RCC 7860 (cell line): ENCODE data around the gene SYT9.
"Not testable (repeated sequence)": the region's sequence is repeated elsewhere in the genome, so short reads cannot be mapped to it uniquely, and the experiment has no call there.

Experiments used
- DNase-seq: peaks from one replicate; pipeline ENCODE4 v3.0.0-alpha.2; 2015; ENCODE audit warnings: low spot score
- FAIRE-seq: peaks from 2 replicates; lab custom pipeline; 2012; peaks lifted over from hg19 to GRCh38; lab: Jason Lieb, UNC

Gene SYT9

DNA sequence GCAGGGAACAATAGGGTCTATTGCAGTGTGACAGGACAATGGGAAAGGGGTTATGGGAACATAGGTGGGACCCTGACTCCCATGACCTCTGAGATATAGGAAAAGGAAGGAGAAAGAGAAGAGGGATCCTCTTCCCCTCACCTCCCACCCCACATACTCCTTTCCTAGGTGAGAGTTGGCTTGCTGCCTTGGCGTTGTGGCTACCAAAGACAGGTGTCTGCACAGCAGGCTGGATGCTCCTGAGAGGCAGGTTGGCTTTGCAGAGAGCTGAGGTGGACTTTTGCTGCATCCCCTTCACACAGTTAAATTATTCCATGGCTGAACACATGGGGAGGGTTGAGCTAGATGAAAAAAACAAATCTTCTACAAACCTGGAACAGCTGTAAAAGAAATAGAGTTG, 80.7 kb downstream of the SYT9 start:
- DNase-seq (no peak), FAIRE-seq (no peak)

DNA sequence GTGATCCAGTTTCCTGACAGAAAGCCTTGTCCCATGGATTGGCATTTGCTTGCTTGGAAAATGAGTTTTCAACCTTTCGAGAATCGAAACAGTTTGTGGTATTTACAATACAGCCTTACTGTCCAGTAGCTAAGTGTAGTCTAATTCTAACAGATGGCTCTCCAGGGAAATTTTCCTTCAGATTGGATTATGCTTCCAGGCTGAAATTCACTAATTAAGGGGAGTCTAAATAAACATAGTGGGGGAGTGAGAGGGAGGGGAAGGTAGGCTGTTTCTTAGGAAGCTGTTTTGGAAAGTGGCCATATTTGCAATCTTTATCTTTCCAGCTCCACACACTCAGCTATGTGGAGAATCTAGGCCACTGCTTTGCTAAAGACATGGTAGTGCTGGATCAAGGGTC, 81.3 kb downstream of the SYT9 start:
- FAIRE-seq (no peak), DNase-seq (no peak)

DNA sequence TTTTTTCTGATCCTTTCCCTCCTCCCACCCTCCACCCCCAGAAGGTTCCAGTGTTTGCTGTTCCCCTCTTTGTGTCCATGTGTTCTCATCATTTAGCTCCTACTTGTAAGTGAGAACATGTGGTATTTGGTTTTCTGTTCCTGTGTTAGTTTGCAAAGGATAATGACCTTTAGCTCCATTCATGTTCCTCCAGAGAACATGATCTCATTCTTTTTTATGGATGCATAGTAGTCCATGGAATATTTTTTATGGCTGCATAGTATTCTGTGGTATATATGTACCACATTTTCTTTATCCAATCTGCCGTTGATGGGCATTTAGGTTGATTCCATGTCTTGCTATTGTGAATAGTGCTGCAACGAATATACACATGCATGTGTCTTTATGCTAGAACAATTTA, 83.7 kb downstream of the SYT9 start:
- FAIRE-seq, DNase-seq: not testable (repeated sequence)

DNA sequence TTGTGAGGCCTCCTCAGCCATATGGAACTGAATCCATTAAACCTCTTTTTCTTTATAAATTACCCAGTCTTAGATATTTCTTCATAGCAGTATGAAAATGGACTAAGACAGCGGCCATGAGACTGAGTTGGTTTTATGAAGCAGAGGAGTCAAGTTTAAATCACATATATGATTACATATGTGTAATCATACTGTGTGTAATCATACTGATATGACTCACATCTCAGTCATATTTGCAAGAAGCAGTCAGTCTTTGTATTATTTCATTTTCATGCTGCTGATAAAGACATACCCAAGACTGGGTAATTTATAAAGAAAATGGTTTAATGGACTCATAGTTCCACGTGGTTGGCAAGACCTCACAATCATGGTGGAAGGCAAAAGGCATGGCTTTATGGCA, 89.8 kb downstream of the SYT9 start:
- no peak for FAIRE-seq

DNA sequence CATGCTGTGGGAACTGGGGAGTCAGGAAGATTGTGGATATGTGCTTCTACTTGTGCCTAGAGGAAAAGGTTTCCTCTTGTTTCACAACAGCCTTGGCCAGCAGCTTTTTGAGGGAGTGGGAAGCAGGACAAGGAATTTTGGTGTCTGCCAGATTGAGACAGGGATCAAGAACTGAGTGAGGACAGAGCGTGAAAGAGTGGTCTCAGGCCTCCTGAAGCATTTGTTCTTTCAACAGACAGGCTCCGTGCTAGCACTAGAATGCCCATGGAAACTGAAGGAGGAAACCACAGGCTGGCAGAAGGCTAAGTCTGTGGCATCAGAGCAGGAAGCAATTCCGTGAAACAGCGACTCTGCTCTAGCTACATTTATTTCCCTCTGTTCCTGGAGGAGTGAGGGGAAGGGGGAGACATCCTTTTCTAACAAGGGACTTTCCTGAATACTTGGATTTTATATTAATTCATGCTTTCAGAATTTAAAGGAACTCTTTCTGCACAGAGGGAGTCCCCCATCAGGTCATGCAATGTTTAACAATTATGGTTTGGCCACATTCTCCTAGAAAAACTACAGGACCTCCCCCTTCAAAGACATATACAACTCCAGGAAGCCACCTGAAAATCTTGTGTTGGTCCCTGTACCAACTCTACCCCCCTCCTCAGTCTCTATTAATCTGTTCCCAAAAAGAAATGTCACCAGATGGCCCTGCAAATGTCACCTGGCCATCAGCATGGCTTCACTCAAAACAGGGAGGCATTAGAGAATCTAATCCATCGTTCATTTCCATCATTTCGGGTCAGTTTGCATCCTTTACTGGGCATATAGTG, 96.1 kb downstream of the SYT9 start:
- DNase-seq (no peak), FAIRE-seq (no peak)

More for the DNA sequence above, 89.8 kb downstream of the SYT9 start:
- DNase-seq, result no peak

DNA sequence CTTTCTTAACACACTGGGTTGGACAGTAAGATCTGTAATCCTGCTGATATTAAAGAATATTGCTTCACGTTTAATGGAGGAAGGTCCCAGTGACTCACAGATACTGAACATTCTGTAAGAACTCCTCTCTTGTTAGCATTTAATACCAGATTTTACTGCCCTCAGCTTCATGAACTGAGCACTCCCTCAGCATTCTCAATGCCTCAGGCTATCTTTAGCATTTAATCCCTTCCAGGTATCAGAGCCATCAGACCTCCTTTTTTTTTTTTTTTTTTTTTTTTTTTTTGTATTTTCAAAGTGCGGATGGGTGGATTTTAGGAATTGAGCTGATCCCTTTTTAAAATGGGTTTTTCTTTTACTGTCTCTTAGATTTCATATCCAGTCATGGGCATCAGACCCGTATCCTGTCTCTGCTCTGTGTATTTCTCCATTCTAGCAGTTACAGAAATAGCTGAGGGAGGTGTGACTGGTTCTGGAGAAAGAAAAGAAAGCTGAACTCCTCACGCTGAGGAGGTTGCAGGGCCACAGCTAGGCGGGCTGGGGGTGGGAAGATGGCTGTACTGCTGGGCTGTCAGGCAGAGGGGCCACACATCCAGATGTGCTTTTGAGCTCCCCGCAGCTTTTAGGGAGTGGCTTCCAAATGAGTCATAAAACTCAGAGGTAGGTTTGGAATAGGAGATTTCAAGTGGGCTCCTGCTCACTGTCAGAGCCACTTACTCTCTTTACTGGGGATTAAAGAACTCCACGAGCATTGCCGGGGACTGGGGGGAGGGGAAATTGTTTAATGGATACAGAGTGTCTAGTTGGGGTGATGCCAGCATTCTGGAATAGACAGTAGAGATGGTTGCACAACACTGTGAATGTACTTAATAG, 97.0 kb downstream of the SYT9 start:
- no peak for DNase-seq
- no peak for FAIRE-seq

DNA sequence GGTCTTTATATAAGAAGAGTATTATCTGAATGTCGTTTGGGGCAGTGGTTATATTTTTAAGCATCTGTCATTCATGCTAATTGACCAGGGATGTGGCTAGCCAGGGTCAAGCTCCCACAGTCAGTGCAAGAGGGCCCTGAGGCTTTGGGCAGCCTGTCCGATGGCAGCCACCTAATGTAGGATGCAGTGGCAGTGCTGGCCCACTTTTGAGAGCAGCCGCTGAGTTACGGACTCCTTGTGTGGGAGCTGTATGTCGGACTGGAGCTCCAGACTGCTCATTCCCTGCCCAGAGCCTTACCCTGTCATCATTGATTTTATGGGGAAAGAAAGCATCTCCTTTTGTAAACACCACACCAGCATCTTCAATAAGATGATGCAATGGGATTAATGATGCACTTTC, 99.5 kb downstream of the SYT9 start:
- no peak for DNase-seq
- FAIRE-seq, result no peak

DNA sequence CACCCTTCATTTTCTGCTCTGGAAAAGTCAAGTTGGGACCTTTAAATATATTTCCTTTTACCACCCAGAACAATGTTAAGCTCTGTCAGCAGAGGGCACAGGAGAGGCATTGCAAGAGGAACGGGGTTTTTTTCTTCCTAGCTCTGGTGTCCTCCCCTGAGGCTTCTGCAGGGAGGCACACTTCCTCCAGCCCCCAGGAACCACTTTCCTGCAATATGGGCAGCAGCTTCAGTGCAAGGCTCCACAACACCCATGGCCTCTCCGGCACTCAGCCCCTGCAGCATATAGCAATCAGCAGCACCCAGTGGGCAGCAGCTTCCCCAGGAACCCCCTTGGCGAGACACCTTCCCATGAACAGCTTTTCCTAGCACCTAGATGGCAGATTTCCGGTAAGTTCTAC, 101.4 kb downstream of the SYT9 start:
- FAIRE-seq, result no peak
- DNase-seq, result no peak

DNA sequence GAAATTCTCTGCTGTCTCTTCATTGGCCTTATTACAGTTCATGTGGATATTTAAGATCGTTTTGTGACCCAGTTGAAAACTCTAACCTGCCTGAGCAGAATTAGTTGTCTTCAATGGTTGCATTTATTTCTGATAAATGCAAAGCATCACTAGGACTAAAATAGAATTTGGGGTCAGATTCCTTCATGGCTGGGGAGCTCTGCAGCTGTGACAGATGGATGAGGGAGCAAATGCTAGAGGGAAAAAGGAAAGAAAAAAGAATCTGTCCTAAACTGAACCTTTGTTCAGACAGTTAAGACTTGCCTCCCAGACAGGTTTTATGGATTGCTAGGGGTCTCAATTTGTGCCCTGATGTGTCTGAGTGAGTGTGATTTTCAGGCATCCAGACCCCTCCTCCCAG, 113.0 kb downstream of the SYT9 start:
- no peak for DNase-seq
- FAIRE-seq, result no peak

DNA sequence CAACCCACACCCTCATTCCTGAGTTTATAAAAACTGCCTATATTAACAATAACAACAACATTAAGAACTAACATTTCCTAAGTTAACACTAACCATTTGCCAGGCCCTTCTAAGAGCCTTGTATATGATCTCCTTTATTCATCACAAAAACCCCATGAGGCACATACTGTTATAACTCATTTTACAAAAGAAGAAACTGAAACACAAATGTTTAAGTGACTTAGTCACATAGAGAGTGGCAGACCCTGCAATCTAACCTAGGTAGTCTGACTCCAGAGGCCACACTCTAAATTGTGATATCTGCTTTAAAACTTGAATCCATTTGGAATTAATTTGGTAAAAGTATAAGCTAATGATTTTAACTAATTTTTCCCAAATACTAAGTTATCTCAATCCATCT, 116.1 kb downstream of the SYT9 start:
- DNase-seq (no peak), FAIRE-seq (no peak)

DNA sequence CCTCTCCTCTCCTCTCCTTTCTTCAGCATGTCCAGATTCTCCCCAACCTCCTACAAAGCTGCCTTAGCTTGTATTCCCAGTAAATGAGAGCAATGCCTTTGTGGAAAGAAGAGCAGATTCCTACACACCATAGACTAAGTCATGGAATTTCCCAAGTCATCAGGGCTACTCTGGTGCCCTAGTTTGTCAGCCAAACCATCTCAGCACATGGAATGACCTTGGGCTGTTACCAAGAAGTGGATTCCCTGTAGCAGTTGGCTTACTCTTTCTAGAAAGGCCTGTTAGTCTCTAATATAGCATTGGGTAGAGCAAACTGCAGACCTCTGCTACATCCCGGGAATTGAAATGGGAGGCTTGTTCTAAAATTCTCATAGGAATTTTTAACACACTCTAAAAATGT, 124.7 kb downstream of the SYT9 start:
- FAIRE-seq (no peak), DNase-seq (no peak)

DNA sequence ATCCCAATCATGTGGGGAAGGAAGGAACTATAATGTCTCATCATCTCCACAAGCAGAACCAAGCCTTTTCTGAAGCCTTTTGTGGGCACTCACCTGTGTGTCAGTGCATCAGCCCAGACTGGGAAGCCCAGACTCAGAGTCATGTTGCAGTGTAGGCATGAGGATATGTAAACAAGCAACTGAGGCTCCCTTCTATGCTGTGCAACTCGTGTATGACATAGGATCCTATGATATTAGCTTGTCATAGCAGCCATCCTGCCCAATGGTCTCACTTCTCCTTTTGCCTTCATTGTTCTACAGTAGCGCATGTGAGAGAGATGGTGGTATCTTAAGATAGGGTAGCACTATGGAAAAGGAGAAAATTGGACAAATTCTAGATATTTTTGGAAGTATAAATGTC, 130.2 kb downstream of the SYT9 start:
- FAIRE-seq (no peak), DNase-seq (no peak)

DNA sequence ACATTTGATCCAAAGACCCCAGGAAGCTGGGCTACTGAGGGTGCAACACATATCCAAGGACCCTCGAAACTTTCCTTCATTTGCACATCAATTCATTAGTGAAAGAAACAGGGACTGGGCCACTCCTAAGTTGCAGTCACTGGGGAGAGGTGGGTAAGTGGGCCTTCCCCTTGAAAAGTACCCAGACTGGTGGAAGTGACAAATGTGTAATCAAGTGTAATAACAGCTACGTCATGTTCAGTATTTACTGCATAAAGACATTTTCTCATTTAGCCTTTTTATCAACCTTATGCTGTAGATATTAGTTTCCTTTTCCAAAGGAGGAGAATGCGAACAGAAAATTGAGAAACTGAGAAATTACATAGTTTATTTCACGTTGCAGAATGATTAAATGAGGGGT, 131.7 kb downstream of the SYT9 start:
- DNase-seq (no peak), FAIRE-seq (no peak)

DNA sequence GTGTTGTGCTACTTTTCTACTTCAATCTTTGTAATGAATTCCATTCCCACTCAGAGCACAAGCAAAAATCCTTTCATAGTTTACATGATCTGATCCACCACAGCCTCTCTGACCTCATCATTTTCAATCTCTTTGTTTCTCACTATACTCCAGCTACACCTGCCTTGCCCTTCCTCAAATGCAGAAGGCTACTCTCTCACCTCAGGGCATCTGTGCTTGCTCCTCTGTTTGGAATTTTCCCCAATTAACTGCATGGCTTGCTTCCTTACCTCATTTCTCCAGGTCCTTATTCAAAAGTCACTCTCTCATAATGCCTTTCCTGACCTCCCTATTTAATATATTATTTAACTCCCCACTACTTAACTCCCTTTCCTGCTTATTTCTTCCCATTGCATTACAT, 133.0 kb downstream of the SYT9 start:
- FAIRE-seq, result no peak
- DNase-seq, result no peak

DNA sequence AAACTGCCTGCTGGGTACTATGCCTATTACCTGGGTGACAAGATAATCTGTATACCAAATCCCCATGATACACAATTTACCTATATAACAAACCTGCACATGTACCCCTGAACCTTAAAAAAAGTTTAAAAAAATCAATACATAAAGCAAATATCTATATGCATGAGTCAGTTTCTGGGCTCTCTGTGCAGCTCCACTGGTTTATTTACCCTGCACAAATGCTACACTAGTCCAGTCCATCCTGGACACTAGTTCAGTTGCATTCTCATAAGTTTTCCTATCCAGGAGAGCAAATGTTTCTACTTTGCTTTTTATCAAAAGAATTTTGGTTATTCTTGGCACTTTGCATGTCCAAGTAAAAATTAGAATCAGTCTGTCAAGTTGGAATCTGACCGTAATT, 133.8 kb downstream of the SYT9 start:
- FAIRE-seq, result no peak

DNA sequence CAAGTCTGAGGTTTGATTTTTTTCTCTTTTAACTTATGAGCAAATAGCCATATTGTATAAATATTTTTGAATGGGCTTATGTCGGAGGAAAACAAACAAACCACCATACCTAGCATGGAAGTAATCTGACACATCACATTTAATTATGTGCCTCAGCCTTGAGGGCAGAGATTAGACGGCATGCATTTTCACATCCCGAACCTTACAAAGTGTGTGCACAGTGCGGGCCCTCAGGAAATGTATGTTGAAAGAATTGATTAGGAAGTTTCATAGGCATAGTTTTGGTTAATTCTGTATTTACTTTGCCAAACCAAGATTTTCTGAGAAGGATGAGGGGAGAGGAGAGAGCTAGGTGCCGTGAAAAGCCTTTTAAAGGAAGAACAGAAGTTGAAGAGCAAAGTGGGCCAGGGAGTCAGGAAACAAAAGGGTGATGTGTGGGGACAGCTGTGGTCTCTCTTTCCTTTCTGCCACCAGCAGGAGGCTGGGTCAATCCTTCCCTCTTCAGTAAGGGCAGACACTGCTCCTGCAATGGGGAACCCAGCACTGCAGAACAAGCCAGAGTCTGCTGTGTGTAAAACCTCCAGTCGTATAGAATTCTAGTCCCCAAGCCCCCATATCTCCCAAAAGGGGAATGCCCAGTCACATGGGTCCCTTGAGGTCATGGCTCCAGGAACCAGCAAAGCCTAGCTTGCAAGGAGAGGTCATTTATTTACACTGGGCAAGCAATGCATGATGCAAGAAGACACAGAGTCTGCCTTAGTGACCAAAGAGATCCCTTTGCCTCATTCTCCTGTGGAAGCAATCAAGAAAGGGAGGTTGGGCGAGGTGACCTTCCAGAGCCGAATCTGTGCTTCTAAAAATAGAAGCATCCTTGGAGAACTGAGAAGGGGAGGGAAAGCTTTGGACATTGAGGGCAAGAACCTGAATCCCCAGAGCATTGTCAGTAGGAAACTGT, 162.5 kb downstream of the SYT9 start:
- DNase-seq, result no peak
- no peak for FAIRE-seq

More for the DNA sequence above, 133.8 kb downstream of the SYT9 start:
- no peak for DNase-seq

DNA sequence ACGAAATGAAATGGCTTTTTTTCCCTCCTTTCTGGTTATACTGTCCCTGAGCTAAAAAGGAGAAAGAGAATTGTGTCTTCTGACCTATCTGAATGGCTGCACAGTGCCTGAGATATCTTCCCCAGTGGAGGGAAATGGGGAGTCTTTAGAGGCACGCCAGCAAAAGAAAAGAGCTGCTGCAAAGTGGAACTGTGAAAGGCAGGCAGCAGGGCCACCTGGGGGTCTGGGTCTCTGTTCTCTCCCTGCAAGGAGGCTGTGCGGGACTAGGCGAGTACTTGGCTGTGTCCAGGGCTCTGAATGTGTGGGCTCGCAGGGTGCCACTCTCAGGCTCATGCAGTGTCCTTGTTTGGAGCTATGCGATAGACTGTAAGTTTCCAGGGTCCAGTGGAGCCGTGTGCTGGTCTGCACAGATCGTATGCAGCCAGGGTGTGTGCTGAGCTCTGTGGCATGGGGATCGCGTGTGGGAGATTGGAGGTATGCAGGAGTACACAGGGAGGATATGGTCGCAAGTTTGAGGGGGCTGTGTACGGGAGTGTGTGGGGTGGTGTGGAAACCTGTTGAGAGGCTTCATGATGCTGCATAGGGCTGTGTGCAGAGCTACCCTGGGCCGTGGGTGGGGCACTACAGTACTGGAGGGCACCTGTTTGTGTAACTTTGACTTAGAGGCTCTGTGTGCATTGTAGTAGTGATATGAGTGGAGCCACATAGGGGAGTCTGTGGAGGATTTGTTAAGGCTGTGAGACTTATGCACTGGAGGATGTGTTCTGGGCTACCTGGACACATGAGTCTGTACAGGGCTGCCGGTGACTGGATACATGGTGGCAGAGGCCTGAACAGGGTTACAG, 163.5 kb downstream of the SYT9 start:
- FAIRE-seq (no peak), DNase-seq (no peak)

DNA sequence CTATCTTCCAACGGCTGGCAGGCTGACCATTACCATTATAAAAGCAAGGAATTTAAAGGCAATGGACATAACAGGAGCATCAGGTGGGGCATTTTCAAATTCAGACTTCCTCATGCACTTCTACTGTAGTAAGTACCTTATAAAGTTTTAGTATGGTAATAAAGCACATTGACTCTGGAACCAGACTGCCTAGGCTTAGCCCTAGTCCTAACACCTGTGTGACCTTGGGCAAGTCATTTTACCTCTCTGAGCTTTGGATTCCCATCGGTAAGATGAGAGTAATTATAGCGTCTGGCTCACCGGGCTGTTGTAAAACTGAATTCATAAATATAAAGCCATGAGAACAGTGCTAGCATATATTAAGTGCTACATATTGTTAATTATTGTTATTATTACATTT, 164.4 kb downstream of the SYT9 start:
- no peak for FAIRE-seq
- no peak for DNase-seq

DNA sequence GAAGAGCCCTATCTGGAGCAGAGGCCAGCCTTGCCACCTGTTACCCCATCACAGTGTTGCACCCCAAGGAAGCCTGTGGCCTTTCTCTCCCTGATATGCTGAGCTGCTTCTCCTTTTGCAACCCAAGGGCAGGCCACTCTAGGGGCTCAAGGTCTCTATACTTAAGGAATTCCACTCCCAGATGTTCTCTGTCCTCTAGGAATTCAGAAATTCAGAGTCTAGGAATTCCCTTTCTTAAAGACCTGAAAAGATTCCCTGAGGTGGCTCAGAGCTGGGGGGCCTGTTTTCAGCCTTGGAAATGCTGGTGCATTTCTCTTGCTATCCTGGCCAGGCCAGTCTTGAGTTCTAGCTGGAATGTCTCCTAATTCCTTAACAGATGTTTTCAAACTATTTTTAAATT, 165.6 kb downstream of the SYT9 start:
- FAIRE-seq, result no peak
- no peak for DNase-seq

DNA sequence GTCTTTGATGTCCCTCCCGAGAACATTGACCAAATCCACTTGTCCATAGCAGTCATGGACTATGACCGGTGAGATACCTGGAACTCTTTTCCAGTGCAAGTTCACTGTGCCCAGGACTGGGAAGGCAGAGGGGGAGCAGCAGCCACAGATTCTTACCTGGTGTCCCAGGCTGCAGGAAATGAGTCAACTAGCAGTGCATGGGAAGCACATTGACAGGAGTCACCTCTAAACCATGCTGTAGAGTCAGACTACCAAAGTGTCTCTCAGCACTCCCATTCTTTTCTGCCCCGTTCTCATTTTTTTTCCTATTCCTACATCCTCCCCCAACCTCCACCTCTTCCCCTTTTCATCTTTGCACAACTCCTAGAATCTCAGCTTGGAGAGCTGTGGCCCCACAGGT, 166.4 kb downstream of the SYT9 start:
- DNase-seq (no peak), FAIRE-seq (no peak)
